GM12891 (cell line): ENCODE results near the gene PXK.

Experiments used
- POLR2A ChIP-seq: IDR thresholded peaks from 2 replicates; pipeline ENCODE4 v1.6.1; 2011; ENCODE audit warnings: low read depth, low read length, control low read depth
- TAF1 ChIP-seq: IDR thresholded peaks from 2 replicates; pipeline ENCODE4 v1.6.1; 2011; ENCODE audit warnings: low read depth, low read length, control low read depth

DNA sequence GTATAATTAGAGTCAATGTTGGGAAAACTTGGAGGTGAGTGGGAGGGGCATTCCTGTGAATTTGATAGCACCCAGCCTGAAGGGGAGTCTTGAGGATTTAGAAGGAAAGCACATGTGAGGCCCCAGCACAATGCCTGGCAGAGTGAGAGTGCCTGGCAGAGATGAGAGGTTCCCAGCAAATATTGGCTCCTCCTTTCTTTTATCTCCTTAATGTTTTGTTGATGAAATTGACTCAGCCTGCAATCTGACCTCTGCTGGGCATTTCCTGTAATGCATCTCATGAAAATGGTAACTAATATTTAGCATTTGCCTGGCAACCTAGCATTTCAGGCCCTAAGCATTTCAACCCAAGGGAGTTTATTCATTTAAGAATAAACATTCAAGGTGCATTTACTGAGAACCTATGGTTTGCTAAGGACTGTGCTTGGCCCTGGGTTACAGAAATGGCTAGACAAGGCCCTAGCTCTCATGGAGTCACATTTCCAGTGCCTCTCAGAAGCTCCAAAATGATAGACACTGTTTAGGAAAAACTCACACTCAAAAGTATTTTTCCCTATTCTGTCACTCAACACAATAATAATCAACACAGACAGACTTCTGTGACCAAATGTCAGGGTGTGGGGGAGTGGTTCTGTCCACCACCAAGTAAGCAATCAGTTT is 82.0 kb downstream of the PXK start:
- TF ChIP-seq POLR2A (no peak), TAF1 (no peak)
